ENCODE measurements around the gene CLIP3. TPM values are rescaled to one million over a fixed set of nuclear protein-coding genes. Genes with fewer than 3 reads are reported as not detected.

CLIP3 gene
- total RNA-seq, 1 donor from 2014 or later, result 5.7 TPM

- no peak for DNase-seq
Measured at GRCh38 chr19:35977446-35978222, 55.0 kb downstream of the CLIP3 start.

GRCh38 chr19:35975608-35976214, 57.0 kb downstream of the CLIP3 start:
- peak; percentile 47 for DNase-seq

- DNase-seq, result peak; percentile 16
Measured at GRCh38 chr19:35973487-35973886, 59.2 kb downstream of the CLIP3 start.

- no peak for DNase-seq
Measured at GRCh38 chr19:35966771-35967170, 65.9 kb downstream of the CLIP3 start.

Other genes with a start within 250 kb of the CLIP3 start
- not detected for gene PRODH2, start 220.0 kb downstream of the CLIP3 start, total RNA-seq
- gene NPHS1, start 180.4 kb downstream of the CLIP3 start, total RNA-seq, result not detected
- 0.51 TPM for gene KIRREL2, start 176.0 kb downstream of the CLIP3 start, total RNA-seq
- gene APLP1, start 164.3 kb downstream of the CLIP3 start, total RNA-seq, result 6.3 TPM
- gene NFKBID, start 132.3 kb downstream of the CLIP3 start, total RNA-seq, result 2.5 TPM
- gene HCST, start 130.3 kb downstream of the CLIP3 start, total RNA-seq, result not detected
- 3.6 TPM for gene TYROBP, start 124.6 kb downstream of the CLIP3 start, total RNA-seq
- 3.0 TPM for gene LRFN3, start 96.5 kb downstream of the CLIP3 start, total RNA-seq
- 20.8 TPM for gene SDHAF1, start 37.7 kb downstream of the CLIP3 start, total RNA-seq
- gene SYNE4, start 24.1 kb downstream of the CLIP3 start, total RNA-seq, result 1.9 TPM
- 10.1 TPM for gene ALKBH6, start 18.7 kb downstream of the CLIP3 start, total RNA-seq
- gene THAP8, start 21.4 kb upstream of the CLIP3 start, total RNA-seq, result 6.7 TPM
- 4.3 TPM for gene WDR62, start 22.0 kb upstream of the CLIP3 start, total RNA-seq
- not detected for gene OVOL3, start 78.3 kb upstream of the CLIP3 start, total RNA-seq
- gene POLR2I, start 82.0 kb upstream of the CLIP3 start, total RNA-seq, result 35.9 TPM
- gene TBCB, start 82.6 kb upstream of the CLIP3 start, total RNA-seq, result 139 TPM
- gene CAPNS1, start 107.2 kb upstream of the CLIP3 start, total RNA-seq, result 217 TPM
- gene COX7A1, start 119.6 kb upstream of the CLIP3 start, total RNA-seq, result 39.5 TPM
- 11.8 TPM for gene ZNF565, start 181.8 kb upstream of the CLIP3 start, total RNA-seq
- 148 TPM for gene ZNF146, start 182.2 kb upstream of the CLIP3 start, total RNA-seq